GM12878 (cell line): ENCODE results near the gene RBPJ. TPM values are rescaled to one million over a fixed set of nuclear protein-coding genes. Genes with fewer than 3 reads are reported as not detected.

Experiments used
- ATAC-seq: fragments of 200-7000 bp; cut with Tn5 transposase; 3 replicates; pipeline ENCODE4 v1.9.1; 2020; ENCODE audit warnings: mild to moderate bottlenecking, moderate library complexity
- BruUV-seq: library from RNA; stranded (reverse); fragments of 400-500 nt; replicated peaks from 2 replicates; lab custom pipeline; 2021; lab: Mats Ljungman, UMichigan
- CTCF ChIA-PET: fragments of 300-600 bp; sonication (Branson Sonifier 250); formaldehyde crosslinking; extraction: SDS; loops from one replicate; lab custom pipeline; 2021; ENCODE audit warnings: inconsistent platforms; lab: Yijun Ruan, JAX
- POLR2A ChIA-PET: fragments of 350-600 bp; formaldehyde crosslinking; extraction: SDS; loops from one replicate; lab custom pipeline; 2021; ENCODE audit warnings: inconsistent platforms; lab: Charles Lee
- RAD21 ChIA-PET: fragments of 300-600 bp; sonication (Branson Sonifier 250); formaldehyde crosslinking; loops from one replicate; lab custom pipeline; 2023; ENCODE audit warnings: antibody characterized with exemption; ENCODE audit not compliant: unreplicated experiment; lab: Charles Lee
- SMC1A ChIA-PET: fragments of 300-600 bp; sonication (Branson Sonifier 250); formaldehyde crosslinking; loops from one replicate; lab custom pipeline; 2023; ENCODE audit not compliant: unreplicated experiment, uncharacterized antibody; lab: Charles Lee
- DNase-seq: peaks from one replicate; pipeline ENCODE4 v3.0.0-alpha.2; 2011; ENCODE audit warnings: low read depth, low spot score
- FAIRE-seq: peaks from 3 replicates; lab custom pipeline; 2011; peaks lifted over from hg19 to GRCh38; lab: Jason Lieb, UNC
- H2AFZ ChIP-seq: 2 replicates; pipeline ENCODE4 v1.6.0; 2011; ENCODE audit warnings: low read depth, low read length, control low read depth; ENCODE audit not compliant: control insufficient read depth
- H3K27ac ChIP-seq: 2 replicates; pipeline ENCODE4 v1.5.1; 2011; ENCODE audit warnings: control low read depth; ENCODE audit not compliant: control insufficient read depth, insufficient read depth
- H3K27me3 ChIP-seq, 2 experiments: replicated peaks in 1 of 2; 2 replicates each; pipeline versions ENCODE4 v1.6.0 to v1.6.1; 2011; ENCODE audit warnings: low read length in 1 of 2; ENCODE audit not compliant: control insufficient read depth in 2 of 2, insufficient read depth in 2 of 2
- H3K36me3 ChIP-seq, 2 experiments: 2 replicates each; pipeline ENCODE4 v1.5.1; 2011; ENCODE audit warnings: low read length in 1 of 2; ENCODE audit not compliant: control insufficient read depth in 2 of 2, insufficient read depth in 2 of 2
- H3K4me1 ChIP-seq: 2 replicates; pipeline ENCODE4 v1.6.1; 2011; ENCODE audit warnings: mild to moderate bottlenecking, low read length, moderate library complexity, mixed read lengths; ENCODE audit not compliant: control insufficient read depth, insufficient read depth
- H3K4me2 ChIP-seq: 2 replicates; pipeline ENCODE4 v1.6.0; 2011; ENCODE audit warnings: control low read depth; ENCODE audit not compliant: control insufficient read depth, insufficient read depth
- H3K4me3 ChIP-seq: fragments of 200-600 bp; sonication (generic); 2 replicates; pipeline ENCODE4 v1.5.1; 2016
- H3K79me2 ChIP-seq: 2 replicates; pipeline ENCODE4 v1.6.0; 2011; ENCODE audit warnings: low read length; ENCODE audit not compliant: control insufficient read depth, insufficient read depth
- H3K9ac ChIP-seq: 2 replicates; pipeline ENCODE4 v1.8.0; 2011; ENCODE audit warnings: low read length, control low read depth, mixed read lengths; ENCODE audit not compliant: control insufficient read depth, insufficient read depth
- H3K9me3 ChIP-seq: replicated peaks from 3 replicates; pipeline ENCODE4 v1.5.1; 2011; ENCODE audit warnings: mild to moderate bottlenecking, low read length; ENCODE audit not compliant: control insufficient read depth, insufficient read depth
- H4K20me1 ChIP-seq: 2 replicates; pipeline ENCODE4 v1.6.0; 2011; ENCODE audit not compliant: control insufficient read depth, insufficient read depth
- BACH1 ChIP-seq: fragments of 450-650 bp; IDR thresholded peaks from 2 replicates; pipeline ENCODE4 v1.6.1; 2017; ENCODE audit warnings: mild to moderate bottlenecking, borderline replicate concordance
- BHLHE40 ChIP-seq, 2 experiments: fragments of 450-650 bp in 1 of 2; IDR thresholded peaks; 2 replicates each; pipeline ENCODE4 v1.6.1; 2011 to 2017; ENCODE audit warnings: low read depth in 2 of 2, borderline replicate concordance in 1 of 2, improper control_type of control experiment in 1 of 2, low read length in 1 of 2, mild to moderate bottlenecking in 1 of 2
- CREB1 ChIP-seq: IDR thresholded peaks from 2 replicates; pipeline ENCODE4 v1.6.1; 2012; ENCODE audit warnings: low read depth, mild to moderate bottlenecking, inconsistent platforms
- CREM ChIP-seq: IDR thresholded peaks from 2 replicates; pipeline ENCODE4 v1.6.1; 2014; ENCODE audit warnings: antibody characterized with exemption, low read depth
- EED ChIP-seq: sonication (generic); IDR thresholded peaks from 2 replicates; pipeline ENCODE4 v1.6.1; 2016; ENCODE audit warnings: antibody characterized with exemption, low read depth
- IKZF1 ChIP-seq: fragments of 450-650 bp; conservative IDR thresholded peaks from 2 replicates; pipeline ENCODE4 v1.6.1; 2017; ENCODE audit warnings: antibody characterized with exemption, mild to moderate bottlenecking
- KAT2A ChIP-seq: conservative IDR thresholded peaks from 2 replicates; pipeline ENCODE4 v1.6.1; 2011; ENCODE audit warnings: low read depth, low read length; ENCODE audit not compliant: control insufficient read depth
- MEF2A ChIP-seq: IDR thresholded peaks from 2 replicates; pipeline ENCODE4 v1.6.1; 2011; ENCODE audit warnings: low read depth, mild to moderate bottlenecking, low read length, moderate library complexity; ENCODE audit not compliant: insufficient read depth
- NFIC ChIP-seq: IDR thresholded peaks from 2 replicates; pipeline ENCODE4 v1.6.1; 2012; ENCODE audit warnings: low read depth, mild to moderate bottlenecking, inconsistent platforms, low read length, moderate library complexity
- NR2C2 ChIP-seq: IDR thresholded peaks from 2 replicates; pipeline ENCODE4 v1.6.1; 2011; ENCODE audit warnings: borderline replicate concordance, low read depth; ENCODE audit not compliant: control insufficient read depth, insufficient read length
- NRF1 ChIP-seq: conservative IDR thresholded peaks from 2 replicates; pipeline ENCODE4 v1.6.1; 2011; ENCODE audit warnings: mild to moderate bottlenecking, low read depth, low read length, improper control_type of control experiment
- PAX8 ChIP-seq: fragments of 450-650 bp; IDR thresholded peaks from 2 replicates; pipeline ENCODE4 v1.6.1; 2017; ENCODE audit warnings: mild to moderate bottlenecking, moderate library complexity
- RB1 ChIP-seq: fragments of 450-650 bp; formaldehyde crosslinking; IDR thresholded peaks from 2 replicates; pipeline ENCODE4 v1.6.1; 2017; ENCODE audit warnings: mild to moderate bottlenecking, borderline replicate concordance
- RBBP5 ChIP-seq: fragments of 200-600 bp; sonication (generic); conservative IDR thresholded peaks from 2 replicates; pipeline ENCODE4 v1.6.1; 2016
- RCOR1 ChIP-seq: conservative IDR thresholded peaks from 2 replicates; pipeline ENCODE4 v1.6.1; 2012; ENCODE audit warnings: low read depth, low read length, improper control_type of control experiment
- RFX5 ChIP-seq: IDR thresholded peaks from 2 replicates; pipeline ENCODE4 v1.6.1; 2011; ENCODE audit warnings: low read depth, low read length, improper control_type of control experiment
- TCF3 ChIP-seq: IDR thresholded peaks from 2 replicates; pipeline ENCODE4 v1.6.1; 2012; ENCODE audit warnings: low read depth, mild to moderate bottlenecking, low read length, borderline replicate concordance; ENCODE audit not compliant: insufficient read depth
- TCF7 ChIP-seq: IDR thresholded peaks from 2 replicates; pipeline ENCODE4 v1.6.1; 2014; ENCODE audit warnings: antibody characterized with exemption, borderline replicate concordance
- WGBS: methylation state at CpG from one replicate; pipeline ENCODE4 v1.1.6; 2016; ENCODE audit warnings: low lambda C conversion rate; ENCODE audit not compliant: insufficient replicate concordance, insufficient coverage; ENCODE audit errors: missing lambda C conversion rate; 5-methylcytosine and 5-hydroxymethylcytosine counted together
- in situ Hi-C: fragments of 300-500 bp; cut with MboI; formaldehyde crosslinking; loops from 9 replicates; pipeline ENCODE4 v1.14.3; 2018; ENCODE audit warnings: mixed read lengths
- intact Hi-C: fragments of 100-400 bp; cut with micrococcal nuclease; formaldehyde crosslinking; loops from one replicate; pipeline ENCODE4 v1.14.2; 2022; ENCODE audit not compliant: unreplicated experiment
- polyA plus RNA-seq, 11 experiments: library from polyadenylated mRNA; depleted of rRNA in 4 of 11; unstranded in 6 of 11; stranded (reverse) in 5 of 11; fragments of >200 nt; fragmentation: Nextera tagmentation in 4 of 11; fragmentation: Illumina TruSeq in 1 of 11; extraction: Ambion mirVana in 4 of 11; extraction: Trizol in 1 of 11; gene quantifications; 1 replicate in 1 of 11; 2 replicates in 10 of 11; pipeline versions ENCODE4 v1.2.1 to v1.2.3, GENCODE V29; 2011 to 2016; ENCODE audit warnings: inconsistent platforms in 2 of 11, missing spikeins in 2 of 11, low read depth in 1 of 11
- total RNA-seq, 4 experiments: library from RNA; depleted of rRNA in 3 of 4; stranded (reverse); fragments of >200 nt in 3 of 4; fragmentation: Illumina TruSeq in 1 of 4; extraction: Trizol in 1 of 4; gene quantifications; 2 replicates each; pipeline versions ENCODE4 v1.2.1 to v1.2.3, GENCODE V29; 2013 to 2021
- TF ChIP-seq, protein P1 (sequence below): fragments of 150-350 bp; IDR thresholded peaks from 2 replicates; pipeline ENCODE4 v1.6.1; 2016; ENCODE audit warnings: low read depth, low read length
- TF ChIP-seq, protein P2 (sequence below): IDR thresholded peaks from 2 replicates; pipeline ENCODE4 v1.6.1; 2012; ENCODE audit warnings: low read depth, low read length, improper control_type of control experiment

RBPJ gene
- total and polyA plus RNA-seq, 10 of the 15 experiments (the other 5 are each of a cell fraction or from before 2014, with no cell fraction given): 24.5 to 87.6 (median 41.6) TPM

DNA sequence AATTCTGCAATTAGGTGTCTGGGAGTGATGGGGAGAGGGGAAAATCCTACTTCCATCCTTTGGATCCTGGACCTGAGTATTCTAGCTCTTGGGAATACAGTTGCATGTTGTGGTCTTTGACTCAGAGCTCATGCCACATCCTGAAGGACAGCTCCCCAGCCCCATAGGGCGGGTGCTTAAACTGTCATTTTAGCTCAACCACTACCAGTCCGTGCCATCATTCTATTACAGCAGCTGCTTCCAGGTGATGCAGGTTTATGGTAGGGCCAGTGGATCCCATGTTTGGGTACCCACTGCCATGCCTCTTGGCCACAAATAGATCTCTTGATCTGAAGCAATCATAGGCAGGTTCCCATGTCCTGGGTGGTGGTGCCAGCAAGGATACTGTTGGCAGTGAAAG, 134.8 kb downstream of the RBPJ start (continued):
- TF ChIP-seq, protein P1, sequence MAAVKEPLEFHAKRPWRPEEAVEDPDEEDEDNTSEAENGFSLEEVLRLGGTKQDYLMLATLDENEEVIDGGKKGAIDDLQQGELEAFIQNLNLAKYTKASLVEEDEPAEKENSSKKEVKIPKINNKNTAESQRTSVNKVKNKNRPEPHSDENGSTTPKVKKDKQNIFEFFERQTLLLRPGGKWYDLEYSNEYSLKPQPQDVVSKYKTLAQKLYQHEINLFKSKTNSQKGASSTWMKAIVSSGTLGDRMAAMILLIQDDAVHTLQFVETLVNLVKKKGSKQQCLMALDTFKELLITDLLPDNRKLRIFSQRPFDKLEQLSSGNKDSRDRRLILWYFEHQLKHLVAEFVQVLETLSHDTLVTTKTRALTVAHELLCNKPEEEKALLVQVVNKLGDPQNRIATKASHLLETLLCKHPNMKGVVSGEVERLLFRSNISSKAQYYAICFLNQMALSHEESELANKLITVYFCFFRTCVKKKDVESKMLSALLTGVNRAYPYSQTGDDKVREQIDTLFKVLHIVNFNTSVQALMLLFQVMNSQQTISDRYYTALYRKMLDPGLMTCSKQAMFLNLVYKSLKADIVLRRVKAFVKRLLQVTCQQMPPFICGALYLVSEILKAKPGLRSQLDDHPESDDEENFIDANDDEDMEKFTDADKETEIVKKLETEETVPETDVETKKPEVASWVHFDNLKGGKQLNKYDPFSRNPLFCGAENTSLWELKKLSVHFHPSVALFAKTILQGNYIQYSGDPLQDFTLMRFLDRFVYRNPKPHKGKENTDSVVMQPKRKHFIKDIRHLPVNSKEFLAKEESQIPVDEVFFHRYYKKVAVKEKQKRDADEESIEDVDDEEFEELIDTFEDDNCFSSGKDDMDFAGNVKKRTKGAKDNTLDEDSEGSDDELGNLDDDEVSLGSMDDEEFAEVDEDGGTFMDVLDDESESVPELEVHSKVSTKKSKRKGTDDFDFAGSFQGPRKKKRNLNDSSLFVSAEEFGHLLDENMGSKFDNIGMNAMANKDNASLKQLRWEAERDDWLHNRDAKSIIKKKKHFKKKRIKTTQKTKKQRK: no peak
- no peak for TF ChIP-seq TCF3
- no peak for TF ChIP-seq RFX5
- no peak for TF ChIP-seq MEF2A
- no peak for TF ChIP-seq RBBP5
- no peak for TF ChIP-seq RB1
- TF ChIP-seq PAX8: no peak

DNA sequence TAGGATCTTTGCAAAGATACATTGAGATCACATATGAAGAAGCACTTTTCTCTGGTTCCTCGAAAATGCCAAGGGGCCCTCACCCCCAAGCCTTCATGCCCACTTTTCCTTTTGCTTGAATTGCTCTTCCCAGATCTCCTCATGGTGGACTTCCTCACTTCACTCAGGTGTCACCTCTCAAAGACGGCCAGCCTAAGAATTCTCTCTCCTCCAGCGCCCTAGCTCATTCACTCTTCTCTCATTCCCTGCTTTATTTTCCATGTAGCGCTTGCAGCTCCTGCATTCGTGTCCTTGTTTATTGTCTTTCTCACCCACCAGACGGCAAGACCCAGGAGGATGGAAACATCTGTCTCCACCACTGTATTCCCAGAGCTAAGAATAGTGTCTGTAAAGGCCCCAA, 136.6 kb downstream of the RBPJ start:
- Histone ChIP-seq H4K20me1 (no peaks in the 10 kb centered on the region), H3K36me3 (no peaks in the 10 kb centered on the region), H3K9ac (no peak overlapping the region), H3K27me3 (no peaks in the 10 kb centered on the region), H3K79me2 (no peaks in the 10 kb centered on the region), H2AFZ (no peak overlapping the region), H3K4me2 (no peak overlapping the region), H3K4me3 (no peak overlapping the region), H3K27ac (no peak overlapping the region), H3K4me1 (no peaks in the 10 kb centered on the region; the same call in 1 of the 2 replicates), H3K9me3 (no peaks in the 10 kb centered on the region)
- ATAC-seq (no peak), FAIRE-seq (no peak), DNase-seq (no peak)
- intact Hi-C loops (loop anchor here (5.0 kb wide), 1 partner anchor 405 kb away; the partner anchor contains the start of gene STIM2), in situ Hi-C loops (loop anchor here (5.0 kb wide), 1 partner anchor 550 kb away; no protein-coding TSS in a partner anchor)
- SMC1A ChIA-PET: interaction anchor here (1.4 kb wide), 1 partner anchor 369 kb away, joined by 3 read pairs; no protein-coding TSS in a partner anchor
- 54% methylated on average over 6 of the region's 6 CpGs for WGBS
- BruUV-seq: no TSS peak
- CTCF ChIA-PET: interaction anchor here (0.7 to 7.1 kb wide), 6 partner anchors 8 to 550 kb away, joined by 3 to 78 read pairs (median 6); no protein-coding TSS in a partner anchor
- RAD21 ChIA-PET: no interaction called here
- POLR2A ChIA-PET: no interaction called here
- TF ChIP-seq NRF1: no peak
- no peak for TF ChIP-seq NR2C2
- TF ChIP-seq BHLHE40 (IDR thresholded peaks at IDR 0.05; ENCODE audit: borderline replicate concordance in 1 of 2, low read depth in 2 of 2, low read length in 1 of 2): no peak
- TF ChIP-seq CREB1: no peak
- TF ChIP-seq BACH1: no peak
- TF ChIP-seq KAT2A: no peak
- TF ChIP-seq, protein P2, sequence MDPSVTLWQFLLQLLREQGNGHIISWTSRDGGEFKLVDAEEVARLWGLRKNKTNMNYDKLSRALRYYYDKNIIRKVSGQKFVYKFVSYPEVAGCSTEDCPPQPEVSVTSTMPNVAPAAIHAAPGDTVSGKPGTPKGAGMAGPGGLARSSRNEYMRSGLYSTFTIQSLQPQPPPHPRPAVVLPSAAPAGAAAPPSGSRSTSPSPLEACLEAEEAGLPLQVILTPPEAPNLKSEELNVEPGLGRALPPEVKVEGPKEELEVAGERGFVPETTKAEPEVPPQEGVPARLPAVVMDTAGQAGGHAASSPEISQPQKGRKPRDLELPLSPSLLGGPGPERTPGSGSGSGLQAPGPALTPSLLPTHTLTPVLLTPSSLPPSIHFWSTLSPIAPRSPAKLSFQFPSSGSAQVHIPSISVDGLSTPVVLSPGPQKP: no peak
- TF ChIP-seq IKZF1: no peak
- no peak for TF ChIP-seq RCOR1
- TF ChIP-seq CREM: no peak
- no peak for TF ChIP-seq TCF7
- TF ChIP-seq EED: no peak
- TF ChIP-seq NFIC: no peak
